Ishikawa (cell line): ENCODE measurements around the gene GLCCI1.

Experiments used
- CEBPB ChIP-seq: IDR thresholded peaks from 2 replicates; pipeline ENCODE4 v1.6.1; 2012
- CREB1 ChIP-seq: IDR thresholded peaks from 2 replicates; pipeline ENCODE4 v1.6.1; 2012; ENCODE audit warnings: low read depth
- EGR1 ChIP-seq: IDR thresholded peaks from 2 replicates; pipeline ENCODE4 v1.6.1; 2012
- EP300 ChIP-seq: IDR thresholded peaks from 2 replicates; pipeline ENCODE4 v1.6.1; 2012; ENCODE audit warnings: borderline replicate concordance
- FOXM1 ChIP-seq: IDR thresholded peaks from 2 replicates; pipeline ENCODE4 v1.6.1; 2012; ENCODE audit warnings: low read depth, borderline replicate concordance
- MAX ChIP-seq: IDR thresholded peaks from 2 replicates; pipeline ENCODE4 v1.6.1; 2012
- NFIC ChIP-seq: IDR thresholded peaks from 2 replicates; pipeline ENCODE4 v1.6.1; 2012
- RAD21 ChIP-seq: IDR thresholded peaks from 2 replicates; pipeline ENCODE4 v1.6.1; 2012; ENCODE audit warnings: low read depth
- REST ChIP-seq: IDR thresholded peaks from 2 replicates; pipeline ENCODE4 v1.6.1; 2012; ENCODE audit warnings: low read depth, mild to moderate bottlenecking
- TAF1 ChIP-seq: IDR thresholded peaks from 2 replicates; pipeline ENCODE4 v1.6.1; 2012; ENCODE audit warnings: low read depth, mild to moderate bottlenecking
- TCF12 ChIP-seq: IDR thresholded peaks from 2 replicates; pipeline ENCODE4 v1.6.1; 2012; ENCODE audit warnings: low read depth
- TEAD4 ChIP-seq: IDR thresholded peaks from 2 replicates; pipeline ENCODE4 v1.6.1; 2012
- USF1 ChIP-seq: IDR thresholded peaks from 2 replicates; pipeline ENCODE4 v1.6.1; 2012
- YY1 ChIP-seq: IDR thresholded peaks from 2 replicates; pipeline ENCODE4 v1.6.1; 2012; ENCODE audit warnings: low read depth
- ZBTB7A ChIP-seq: IDR thresholded peaks from 2 replicates; pipeline ENCODE4 v1.6.1; 2012; ENCODE audit warnings: low read depth

GLCCI1 gene

GRCh38 chr7:8103282-8103681 is 134.7 kb downstream of the GLCCI1 start:
- TF ChIP-seq YY1, result no peak
- no peak for TF ChIP-seq REST
- TF ChIP-seq CEBPB, result no peak
- TF ChIP-seq EP300, result no peak
- no peak for TF ChIP-seq RAD21
- TF ChIP-seq USF1, result no peak

GRCh38 chr7:8105449-8106095 is 137.0 kb downstream of the GLCCI1 start:
- no peak for TF ChIP-seq ZBTB7A

GRCh38 chr7:8109196-8110022 is 140.8 kb downstream of the GLCCI1 start:
- TF ChIP-seq EGR1 (no peak), CEBPB (no peak), MAX (no peak), EP300 (no peak), NFIC (no peak), REST (no peak), TCF12 (no peak), TEAD4 (no peak), USF1 (no peak), TAF1 (no peak), YY1 (no peak)

GRCh38 chr7:8111282-8111960 is 142.8 kb downstream of the GLCCI1 start:
- no peak for TF ChIP-seq REST
- no peak for TF ChIP-seq NFIC
- TF ChIP-seq YY1, result no peak
- no peak for TF ChIP-seq EP300
- no peak for TF ChIP-seq FOXM1
- no peak for TF ChIP-seq MAX
- TF ChIP-seq TEAD4, result no peak
- TF ChIP-seq TCF12, result no peak
- no peak for TF ChIP-seq RAD21
- no peak for TF ChIP-seq USF1
- TF ChIP-seq ZBTB7A, result no peak
- TF ChIP-seq TAF1, result no peak
- TF ChIP-seq CREB1, result no peak
- no peak for TF ChIP-seq CEBPB
- TF ChIP-seq EGR1, result no peak
